HG03103 (cell line): Measurements from ENCODE around the gene ALDOB.

Experiments
- ATAC-seq: cut with Tn5 transposase; IDR thresholded peaks from one replicate; pipeline ENCODE4 v1.9.1; 2021; ENCODE audit warnings: low read depth; ENCODE audit not compliant: unreplicated experiment

ALDOB gene

DNA sequence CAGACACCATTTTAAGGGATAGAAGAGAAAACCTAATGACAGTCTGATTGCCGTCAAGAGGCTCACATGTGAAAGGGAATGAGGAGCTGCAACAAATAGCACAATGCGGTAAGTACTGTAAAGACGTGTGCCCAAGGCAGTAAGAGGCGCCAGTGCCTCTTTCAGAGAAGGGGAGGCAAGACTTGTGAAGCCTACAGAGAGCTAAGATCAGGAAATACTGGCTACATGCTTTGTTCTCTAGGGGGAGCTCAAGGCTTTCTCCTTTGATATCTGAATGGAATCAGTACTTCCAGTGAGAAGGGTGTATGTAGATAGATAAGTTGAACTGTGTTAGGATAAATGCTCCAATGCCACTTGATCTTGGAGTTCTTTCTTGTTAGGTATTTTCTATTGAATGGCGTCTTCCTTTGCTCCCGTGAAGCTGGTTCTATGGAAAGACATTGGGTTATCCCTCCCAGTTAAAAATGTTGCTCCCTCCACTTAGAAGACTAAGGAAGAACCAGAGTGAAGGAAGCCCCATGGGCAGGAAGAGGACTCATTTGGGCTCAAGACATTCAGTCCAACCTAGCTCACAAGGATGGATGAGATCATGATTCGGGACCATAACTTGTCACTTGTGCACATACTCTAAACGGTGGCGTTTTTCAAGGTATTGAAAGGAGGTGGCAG is 23.5 kb upstream of the ALDOB start:
- peak; percentile 79 for ATAC-seq

- ATAC-seq = no peak
Observed at GRCh38 chr9:101457003-101457402, 21.4 kb upstream of the ALDOB start.

GRCh38 chr9:101455656-101456240 is 20.2 kb upstream of the ALDOB start:
- no peak for ATAC-seq

- ATAC-seq = no peak
Observed at GRCh38 chr9:101453776-101454570, 18.4 kb upstream of the ALDOB start.

DNA sequence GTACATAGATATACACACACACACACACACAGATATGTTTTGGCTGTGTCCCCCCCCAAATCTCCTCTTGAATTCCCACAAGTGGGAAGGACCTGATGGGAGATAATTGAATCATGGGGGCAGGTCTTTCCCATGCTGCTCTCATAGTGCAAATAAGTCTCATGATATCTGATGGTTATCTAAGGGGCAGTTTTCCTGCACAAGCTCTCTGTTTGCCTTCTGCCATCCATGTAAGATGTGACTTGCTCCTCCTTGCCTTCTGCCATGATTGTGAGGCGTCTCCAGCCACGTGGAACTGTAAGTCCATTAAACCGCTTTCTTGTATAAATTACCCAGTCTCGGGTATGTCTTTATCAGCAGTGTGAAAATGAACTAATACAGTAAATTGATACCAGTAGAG is 15.9 kb upstream of the ALDOB start:
- no peak for ATAC-seq

GRCh38 chr9:101450931-101451330 is 15.4 kb upstream of the ALDOB start:
- ATAC-seq = no peak

DNA sequence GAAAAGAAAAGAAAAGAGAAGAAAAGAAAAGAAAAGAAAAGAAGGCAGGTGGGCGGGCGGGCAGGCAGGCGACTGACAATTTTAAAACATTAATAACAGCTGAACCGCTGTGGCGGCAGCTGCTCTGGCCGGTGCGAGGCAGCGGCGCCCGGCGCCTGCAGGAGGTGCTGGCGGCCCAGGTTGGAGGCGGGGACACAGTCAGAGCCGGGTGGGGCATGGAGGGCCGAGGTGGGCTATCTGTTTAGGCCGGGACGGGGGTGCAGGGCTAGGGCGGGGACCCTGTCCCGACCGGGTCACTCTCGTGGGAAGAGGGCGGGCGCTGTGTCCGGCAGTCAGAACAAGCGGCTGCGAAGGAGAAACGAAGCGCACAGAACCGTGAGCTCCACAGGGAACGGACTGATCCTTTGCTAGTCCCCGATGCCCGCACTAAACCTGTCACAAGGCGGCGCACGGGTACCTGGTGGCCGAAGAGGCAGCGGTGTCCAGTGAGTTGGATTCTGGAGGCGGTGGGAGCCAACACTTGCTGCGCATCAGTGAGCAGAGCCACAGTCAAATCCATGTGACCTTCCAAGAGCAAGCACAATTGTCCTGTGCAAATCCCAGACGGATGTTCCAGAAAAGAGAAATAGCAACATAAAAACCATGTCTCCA is 13.6 kb upstream of the ALDOB start:
- peak; percentile 98 for ATAC-seq

DNA sequence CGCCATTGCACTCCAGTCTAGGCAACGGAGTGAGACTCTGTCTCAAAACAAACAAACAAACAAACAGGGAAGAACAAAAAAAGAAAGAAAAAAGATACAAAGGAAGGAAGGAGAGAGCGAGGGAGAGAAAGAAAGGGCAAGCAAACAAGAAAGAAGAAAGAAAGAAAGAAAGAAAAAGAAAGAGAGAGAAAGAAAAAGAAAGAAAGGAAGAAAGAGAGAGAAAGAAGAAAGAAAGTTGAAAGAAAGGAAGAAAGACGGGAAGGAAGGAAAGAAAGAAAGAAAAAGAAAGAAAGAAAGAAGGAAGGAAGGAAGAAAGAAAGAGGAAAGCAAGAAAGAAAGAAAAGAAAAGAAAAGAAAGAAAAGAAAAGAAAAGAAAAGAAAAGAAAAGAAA is 13.1 kb upstream of the ALDOB start:
- no peak for ATAC-seq

DNA sequence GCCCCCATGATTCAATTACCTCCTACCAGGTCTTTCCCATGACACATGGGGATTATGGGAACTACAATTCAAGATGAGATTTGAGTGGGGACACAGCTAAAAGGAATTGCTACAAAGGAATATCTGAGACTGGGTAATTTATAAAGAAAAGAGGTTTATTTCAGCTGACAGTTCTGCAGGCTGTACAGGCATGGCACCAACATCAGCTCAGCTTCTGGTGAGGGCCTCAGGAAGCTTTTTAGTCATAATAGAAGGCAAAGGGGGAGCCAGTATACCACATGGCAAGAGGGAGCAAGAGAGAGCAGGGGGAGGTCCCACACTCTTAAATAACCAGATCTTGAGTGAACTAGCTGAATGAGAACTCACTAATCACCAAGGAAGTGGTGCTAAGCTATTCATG is 11.2 kb upstream of the ALDOB start:
- no peak for ATAC-seq

GRCh38 chr9:101445353-101446029 is 9.9 kb upstream of the ALDOB start:
- no peak for ATAC-seq

DNA sequence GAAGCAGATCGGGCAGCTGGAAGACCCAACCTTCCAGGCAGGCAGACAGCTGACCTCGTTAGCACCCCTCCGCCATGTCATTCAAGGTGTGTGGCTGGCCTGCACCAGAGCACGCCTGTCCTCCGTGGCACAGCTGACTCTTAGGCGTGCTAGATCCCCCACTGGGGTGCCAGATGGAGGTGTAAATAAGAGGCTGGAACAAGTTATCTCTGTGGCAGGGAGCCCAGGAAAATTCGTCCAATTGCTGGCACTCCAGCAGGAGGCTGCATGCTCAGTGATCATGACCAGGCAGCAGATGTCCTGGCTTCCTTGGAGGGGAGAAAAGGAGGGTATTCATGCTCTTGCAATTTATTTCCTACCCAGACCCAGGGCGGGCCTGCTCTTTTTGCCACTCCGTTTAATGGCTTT is 7.8 kb upstream of the ALDOB start:
- no peak for ATAC-seq

- no peak for ATAC-seq
Observed at GRCh38 chr9:101442736-101443135, 7.2 kb upstream of the ALDOB start.

DNA sequence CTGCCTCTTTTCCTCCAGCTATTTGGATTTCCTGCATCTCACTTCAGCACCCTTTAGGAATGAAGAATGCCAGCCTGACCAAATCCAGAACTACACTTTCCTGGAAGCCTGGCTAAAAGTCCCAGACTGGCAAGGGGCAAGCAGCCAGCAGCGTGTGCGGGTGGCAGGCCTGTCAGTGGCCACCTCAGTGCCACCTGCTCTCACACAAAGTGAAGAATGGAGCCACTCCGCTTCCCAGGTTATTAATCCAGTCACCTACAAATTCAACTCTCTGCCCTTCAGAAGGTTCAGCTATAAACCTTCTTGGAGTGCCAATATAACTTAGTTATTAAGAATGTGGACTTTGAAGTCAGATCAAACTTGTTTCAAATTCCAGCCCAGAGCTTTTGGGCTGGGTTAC is 6.7 kb upstream of the ALDOB start:
- no peak for ATAC-seq

- ATAC-seq = no peak
Observed at GRCh38 chr9:101440714-101441230, 5.2 kb upstream of the ALDOB start.

DNA sequence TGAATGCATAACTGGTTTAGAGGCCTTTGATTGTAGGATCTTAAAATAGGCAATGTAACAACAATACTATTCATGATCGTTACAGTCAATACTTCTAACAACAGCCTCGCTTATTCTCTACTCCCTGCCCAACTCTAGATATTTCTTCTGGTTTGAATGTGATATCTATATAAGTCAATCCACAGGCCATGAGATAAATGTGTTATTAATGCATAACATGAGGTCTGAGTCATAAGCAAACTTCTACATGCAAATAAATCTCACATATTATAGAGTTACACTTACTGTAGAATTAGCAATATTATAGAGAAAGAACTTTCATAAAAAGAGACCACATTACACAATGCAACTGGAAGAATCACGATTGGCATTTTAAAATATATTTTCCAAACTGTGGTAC is 2.9 kb upstream of the ALDOB start:
- ATAC-seq = no peak

DNA sequence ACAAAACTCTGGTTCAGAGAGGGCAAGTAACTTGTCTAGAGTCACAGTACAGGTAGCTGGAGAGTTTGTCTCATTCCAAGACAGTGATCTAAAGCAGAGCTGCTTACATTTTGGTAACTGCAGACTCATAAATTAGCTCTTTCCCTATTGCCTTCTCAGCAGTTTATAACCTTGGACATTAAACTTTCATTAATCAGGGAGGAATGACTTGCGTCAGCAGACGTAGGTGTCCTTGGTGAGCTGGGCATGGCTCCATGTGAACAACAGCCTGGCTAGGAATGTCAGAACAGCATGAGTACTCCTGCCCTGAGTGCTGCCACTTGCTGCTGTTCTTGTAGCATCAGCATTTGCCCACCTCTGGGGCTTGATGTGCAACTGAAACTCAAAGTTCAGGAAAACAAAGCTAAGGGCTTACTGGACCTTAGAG is 2.2 kb upstream of the ALDOB start:
- ATAC-seq = no peak

DNA sequence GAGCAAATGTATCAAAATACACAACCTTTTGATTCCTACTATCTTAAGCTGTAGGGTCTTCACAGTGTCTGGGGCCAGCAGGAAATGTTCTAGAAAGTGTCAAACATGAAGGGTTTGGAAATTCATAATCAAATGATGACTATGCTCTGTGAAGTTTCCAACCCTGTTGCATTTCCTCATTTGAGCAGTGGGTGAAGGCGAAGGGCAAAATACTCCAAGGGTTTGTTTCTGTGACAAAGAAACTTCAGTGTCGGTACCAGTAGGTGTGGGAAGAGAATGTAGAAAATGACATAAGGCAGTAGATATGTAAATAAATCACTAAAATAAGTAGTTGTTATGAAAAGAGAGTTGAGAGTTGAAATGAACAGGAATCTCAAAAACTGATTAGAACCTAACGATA is 576 bp downstream of the ALDOB start:
- no peak for ATAC-seq

DNA sequence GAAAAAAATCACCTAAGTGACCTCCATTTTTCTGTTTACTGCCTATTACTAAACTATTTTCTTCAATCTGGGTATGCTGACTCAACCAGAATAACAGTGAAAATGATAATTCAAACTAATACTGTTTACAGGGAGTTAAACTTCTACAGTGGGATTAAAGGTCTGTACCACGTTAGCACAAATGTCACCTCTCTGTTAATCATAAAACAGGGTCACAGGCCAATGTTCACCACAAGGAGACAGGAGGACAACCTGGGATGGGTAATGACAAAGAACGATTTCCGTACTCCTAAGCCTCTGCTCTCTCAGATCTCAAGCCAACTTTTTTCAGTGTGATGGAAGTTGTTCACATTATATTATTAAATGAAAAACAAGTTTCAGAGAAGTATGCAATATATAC is 2.3 kb downstream of the ALDOB start:
- ATAC-seq = no peak

DNA sequence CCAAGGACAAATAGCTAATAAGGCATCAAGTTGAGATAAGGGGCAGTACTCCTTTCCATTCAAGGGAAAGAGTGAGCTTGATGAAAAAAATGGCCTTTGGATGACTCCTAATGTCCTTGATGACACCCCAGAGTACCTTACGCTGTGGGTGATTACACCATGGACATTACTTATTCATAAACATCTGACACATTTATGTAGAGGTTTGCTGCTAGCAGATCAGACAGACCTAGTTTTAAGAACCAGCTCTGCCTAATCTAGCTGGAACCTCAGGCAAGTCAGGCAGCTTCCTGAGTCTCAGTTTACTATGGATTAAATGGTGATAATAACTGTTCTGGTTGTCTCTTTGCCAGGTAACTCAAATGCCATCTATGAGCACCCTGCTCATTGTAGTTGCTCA is 2.8 kb downstream of the ALDOB start:
- ATAC-seq = no peak

DNA sequence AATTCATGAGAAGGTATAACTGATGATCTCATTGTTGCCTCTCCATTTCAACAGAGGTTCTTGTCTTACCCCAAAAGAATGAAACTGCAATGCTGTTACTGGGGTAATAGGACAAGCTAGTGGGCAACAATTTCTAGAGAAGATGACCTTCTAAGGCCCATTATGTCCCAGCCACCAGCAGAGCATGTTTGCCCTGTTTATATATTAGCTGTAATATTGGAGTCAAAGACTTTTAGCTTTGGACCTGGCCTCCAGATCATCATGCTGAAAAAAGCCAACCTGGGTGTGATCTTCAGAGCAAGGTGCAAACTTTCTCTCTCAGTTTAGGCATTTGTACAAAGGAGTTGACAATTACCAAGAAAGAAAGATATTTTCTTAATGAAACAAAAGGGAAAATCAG is 3.4 kb downstream of the ALDOB start:
- ATAC-seq = no peak

- no peak for ATAC-seq
Observed at GRCh38 chr9:101429736-101430135, 5.8 kb downstream of the ALDOB start.
